Uterus (tissue), 4 donors: ENCODE data around the gene RTP5. TPM values are rescaled to one million over a fixed set of nuclear protein-coding genes. Genes with fewer than 3 reads are reported as not detected.

ENCODE experiments used
- DNase-seq, 2 donors: peaks; one replicate each; pipeline ENCODE4 v3.0.0-alpha.2; 2019 to 2020
- H3K27ac ChIP-seq, 2 donors: fragments of 200-600 bp; sonication (generic); 1 replicate in 1 of 2; 2 replicates in 1 of 2; pipeline ENCODE4 v1.5.1; 2016 to 2018
- H3K27me3 ChIP-seq, 2 donors: fragments of 200-600 bp; sonication (generic); one replicate each; pipeline ENCODE4 v1.5.1; 2018 to 2019; ENCODE audit warnings: control low read depth in 1 of 2
- H3K36me3 ChIP-seq, 2 donors: fragments of 200-600 bp; sonication (generic); one replicate each; pipeline ENCODE4 v1.5.1; 2019; ENCODE audit warnings: control low read depth in 1 of 2
- H3K4me1 ChIP-seq, 2 donors: fragments of 200-600 bp; sonication (generic); one replicate each; pipeline ENCODE4 v1.5.1; 2018 to 2019; ENCODE audit warnings: control low read depth in 1 of 2
- H3K4me3 ChIP-seq, 2 donors: fragments of 200-600 bp; sonication (generic); 1 replicate in 1 of 2; 2 replicates in 1 of 2; pipeline ENCODE4 v1.5.1; 2018 to 2019; ENCODE audit warnings: mild to moderate bottlenecking in 1 of 2
- H3K9me3 ChIP-seq, 2 donors: fragments of 200-600 bp; sonication (generic); one replicate each; pipeline ENCODE4 v1.5.1; 2019; ENCODE audit warnings: control low read depth in 1 of 2
- CTCF ChIP-seq, 4 experiments: fragments of 200-600 bp in 2 of 4; fragments of 450-650 bp in 2 of 4; sonication (generic) in 2 of 4; IDR thresholded peaks; one replicate each; pipeline ENCODE4 v1.5.1; 2016 to 2019; ENCODE audit warnings: antibody characterized with exemption in 4 of 4, mild to moderate bottlenecking in 2 of 4, moderate library complexity in 1 of 4
- POLR2A ChIP-seq, 2 donors: fragments of 450-650 bp; IDR thresholded peaks; one replicate each; pipeline ENCODE4 v1.6.1; 2016; ENCODE audit warnings: antibody characterized with exemption in 2 of 2, mild to moderate bottlenecking in 1 of 2, moderate library complexity in 1 of 2
- intact Hi-C: fragments of 100-400 bp; cut with DNase I; formaldehyde crosslinking; loops from one replicate; pipeline ENCODE4 v1.15.1; 2023; ENCODE audit warnings: low total_unique reads
- total RNA-seq, 4 donors: library from RNA; depleted of rRNA in 3 of 4; stranded (reverse); fragments of >200 nt in 3 of 4; gene quantifications; one replicate each; pipeline versions ENCODE4 v1.1.0 to v1.2.4, GENCODE V29; 2014 to 2023
- donor health status: DM: yes; HTN: yes; CAD: no.

The RTP5 gene
- total RNA-seq, 4 donors from 2014 or later, result 0.15 TPM; not detected in 3

GRCh38 chr2:241877989-241878970, 8.8 kb downstream of the RTP5 start:
- no peaks in the 10 kb centered on the region for H3K27me3 ChIP-seq
- peaks cover 7 to 18% of the 10 kb centered on the region in 2 donors for H3K4me1 ChIP-seq
- H3K27ac ChIP-seq, result no peak overlapping the region
- no peaks in the 10 kb centered on the region for H3K36me3 ChIP-seq
- H3K9me3 ChIP-seq, result no peaks in the 10 kb centered on the region
- TF ChIP-seq POLR2A (IDR thresholded peaks at IDR 0.05), result no peak
- TF ChIP-seq CTCF (IDR thresholded peaks at IDR 0.05), result peak; percentile 72 to 79 (median 76)
- DNase-seq, result peak; percentile 73 to 77
- no peak overlapping the region for H3K4me3 ChIP-seq
- intact Hi-C loops, result no loop called here

DNA sequence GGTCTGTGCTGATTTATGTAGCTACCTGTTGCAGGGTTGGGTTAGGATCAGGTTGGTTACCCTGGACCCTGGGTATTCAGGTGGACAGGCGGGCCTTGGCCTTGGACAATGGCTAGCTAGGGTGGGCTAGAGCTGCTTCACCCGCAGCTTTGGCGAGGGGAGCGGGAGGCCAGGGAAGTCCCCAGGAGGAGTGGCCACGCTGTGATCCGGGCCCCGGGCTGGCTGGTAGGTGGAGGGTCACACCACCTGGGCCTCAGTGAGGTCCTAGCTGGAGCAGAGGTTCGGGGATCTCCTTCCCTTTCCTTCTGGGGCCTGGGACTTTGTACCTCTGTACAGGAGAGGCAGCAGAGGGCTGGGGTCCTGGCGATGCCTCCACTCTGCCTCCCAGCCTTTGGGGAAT, 9.8 kb downstream of the RTP5 start:
- Histone ChIP-seq H3K9me3 (no peaks in the 10 kb centered on the region), H3K36me3 (no peaks in the 10 kb centered on the region), H3K27me3 (no peaks in the 10 kb centered on the region), H3K4me1 (peaks cover 7 to 18% of the 10 kb centered on the region in 2 donors), H3K27ac (no peak overlapping the region), H3K4me3 (no peak overlapping the region)
- intact Hi-C loops, result no loop called here
- TF ChIP-seq CTCF (IDR thresholded peaks at IDR 0.05), result no peak
- no peak for TF ChIP-seq POLR2A (IDR thresholded peaks at IDR 0.05)
- no peak for DNase-seq

- intact Hi-C loops, result no loop called here
- DNase-seq, result no peak
- Histone ChIP-seq H3K27ac (peak overlapping the region; percentile 74 to 91), H3K4me1 (peaks cover 7 to 18% of the 10 kb centered on the region in 2 donors), H3K4me3 (peak overlapping the region; percentile 58 to 62), H3K27me3 (no peaks in the 10 kb centered on the region), H3K36me3 (no peaks in the 10 kb centered on the region), H3K9me3 (no peaks in the 10 kb centered on the region)
- TF ChIP-seq CTCF (IDR thresholded peaks at IDR 0.05), result no peak
Measured at GRCh38 chr2:241880311-241881073, 11.0 kb downstream of the RTP5 start.

GRCh38 chr2:241882091-241882625, 12.6 kb downstream of the RTP5 start:
- Histone ChIP-seq H3K36me3 (no peaks in the 10 kb centered on the region), H3K4me1 (peaks cover 7 to 18% of the 10 kb centered on the region in 2 donors), H3K4me3 (peak overlapping the region; percentile 13 to 62), H3K27me3 (no peaks in the 10 kb centered on the region), H3K27ac (peak overlapping the region; percentile 49 to 91), H3K9me3 (no peaks in the 10 kb centered on the region)
- peak in 1 of 2 donors; percentile 12 for TF ChIP-seq POLR2A (IDR thresholded peaks at IDR 0.05)
- peak in 2 of 4 experiments; percentile 3 to 6 for TF ChIP-seq CTCF (IDR thresholded peaks at IDR 0.05)
- peak; percentile 72 for DNase-seq
- intact Hi-C loops, result no loop called here
